ENCODE results near the gene CBARP.

DNA sequence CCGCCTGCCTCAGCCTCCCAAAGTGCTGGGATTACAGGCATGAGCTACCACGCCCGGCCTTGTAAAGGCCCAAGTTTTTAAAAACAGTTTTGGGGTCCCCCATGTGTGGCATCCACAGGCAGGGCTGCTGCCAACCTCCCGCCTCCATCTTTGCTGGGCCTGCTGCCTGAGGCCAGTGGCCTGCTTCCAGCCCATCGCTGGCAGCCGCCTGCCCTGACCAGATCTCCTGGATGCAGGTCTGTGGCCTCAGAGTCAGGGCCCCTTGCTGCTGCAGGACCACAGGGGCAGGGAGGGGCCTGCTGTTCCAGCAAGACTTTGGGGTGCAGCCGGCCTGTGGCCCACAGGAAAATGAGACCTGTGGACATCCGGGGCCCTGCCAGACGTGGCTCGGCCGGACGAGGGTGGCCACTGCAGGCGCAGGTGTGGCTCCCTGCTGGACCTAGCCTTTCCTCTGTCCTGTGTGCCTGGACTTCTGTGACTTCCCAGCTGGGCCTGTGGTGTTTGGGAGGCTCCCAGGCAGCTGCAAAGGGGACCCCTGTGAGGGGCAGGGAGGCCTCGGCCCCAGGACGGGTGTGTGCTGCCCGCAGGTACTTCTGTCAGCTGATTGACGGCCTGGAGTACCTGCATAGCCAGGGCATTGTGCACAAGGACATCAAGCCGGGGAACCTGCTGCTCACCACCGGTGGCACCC, 17.9 kb downstream of the CBARP start:
- TF ChIP-seq, protein P1, sequence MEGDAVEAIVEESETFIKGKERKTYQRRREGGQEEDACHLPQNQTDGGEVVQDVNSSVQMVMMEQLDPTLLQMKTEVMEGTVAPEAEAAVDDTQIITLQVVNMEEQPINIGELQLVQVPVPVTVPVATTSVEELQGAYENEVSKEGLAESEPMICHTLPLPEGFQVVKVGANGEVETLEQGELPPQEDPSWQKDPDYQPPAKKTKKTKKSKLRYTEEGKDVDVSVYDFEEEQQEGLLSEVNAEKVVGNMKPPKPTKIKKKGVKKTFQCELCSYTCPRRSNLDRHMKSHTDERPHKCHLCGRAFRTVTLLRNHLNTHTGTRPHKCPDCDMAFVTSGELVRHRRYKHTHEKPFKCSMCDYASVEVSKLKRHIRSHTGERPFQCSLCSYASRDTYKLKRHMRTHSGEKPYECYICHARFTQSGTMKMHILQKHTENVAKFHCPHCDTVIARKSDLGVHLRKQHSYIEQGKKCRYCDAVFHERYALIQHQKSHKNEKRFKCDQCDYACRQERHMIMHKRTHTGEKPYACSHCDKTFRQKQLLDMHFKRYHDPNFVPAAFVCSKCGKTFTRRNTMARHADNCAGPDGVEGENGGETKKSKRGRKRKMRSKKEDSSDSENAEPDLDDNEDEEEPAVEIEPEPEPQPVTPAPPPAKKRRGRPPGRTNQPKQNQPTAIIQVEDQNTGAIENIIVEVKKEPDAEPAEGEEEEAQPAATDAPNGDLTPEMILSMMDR (conservative IDR thresholded peaks at IDR 0.05), result no peak
- no peak for TF ChIP-seq EZH2 (IDR thresholded peaks at IDR 0.05; ENCODE audit: low read depth)

Data from PC-9 (cell line).